Mesendoderm (in vitro differentiated cells): ENCODE measurements around the gene ACR.

Experiments
- DNase-seq: peaks from one replicate; pipeline ENCODE4 v3.0.0; 2013
- H2AK5ac ChIP-seq: 2 replicates; pipeline ENCODE4 v1.6.1; 2013; ENCODE audit warnings: low read length, inconsistent platforms
- H2BK120ac ChIP-seq: 2 replicates; pipeline ENCODE4 v1.6.1; 2013; ENCODE audit warnings: low read depth, mild to moderate bottlenecking, low read length, moderate library complexity, mixed read lengths
- H2BK15ac ChIP-seq: replicated peaks from 2 replicates; pipeline ENCODE4 v1.6.1; 2013; ENCODE audit warnings: low read depth, mild to moderate bottlenecking, moderate library complexity
- H2BK5ac ChIP-seq: 2 replicates; pipeline ENCODE4 v1.6.1; 2013; ENCODE audit warnings: low read length, inconsistent platforms
- H3K18ac ChIP-seq: 2 replicates; pipeline ENCODE4 v1.6.1; 2013; ENCODE audit warnings: mild to moderate bottlenecking, low read length, mixed read lengths
- H3K23ac ChIP-seq: one replicate; pipeline ENCODE4 v1.6.1; 2013; ENCODE audit warnings: low read length
- H3K27ac ChIP-seq: 2 replicates; pipeline ENCODE4 v1.5.1; 2013; ENCODE audit warnings: low read depth, mild to moderate bottlenecking, inconsistent platforms, low read length, moderate library complexity
- H3K27me3 ChIP-seq: 2 replicates; pipeline ENCODE4 v1.6.1; 2013; ENCODE audit warnings: low read length, control low read depth, mild to moderate bottlenecking, inconsistent platforms; ENCODE audit not compliant: insufficient read depth, poor library complexity
- H3K36me3 ChIP-seq: 2 replicates; pipeline ENCODE4 v1.6.1; 2013; ENCODE audit warnings: low read length, inconsistent platforms; ENCODE audit not compliant: control insufficient read depth, insufficient read depth
- H3K4ac ChIP-seq: one replicate; pipeline ENCODE4 v1.6.1; 2013; ENCODE audit warnings: low read depth, mild to moderate bottlenecking, low read length, moderate library complexity
- H3K4me1 ChIP-seq: 2 replicates; pipeline ENCODE4 v1.6.1; 2013; ENCODE audit warnings: low read depth, low read length, inconsistent platforms; ENCODE audit not compliant: control insufficient read depth
- H3K4me2 ChIP-seq: 2 replicates; pipeline ENCODE4 v1.6.1; 2013; ENCODE audit warnings: low read length
- H3K4me3 ChIP-seq: 2 replicates; pipeline ENCODE4 v1.5.1; 2013; ENCODE audit warnings: mild to moderate bottlenecking, low read length
- H3K56ac ChIP-seq: one replicate; pipeline ENCODE4 v1.6.1; 2013; ENCODE audit warnings: low read length
- H3K79me1 ChIP-seq: 2 replicates; pipeline ENCODE4 v1.6.1; 2013; ENCODE audit warnings: low read length, inconsistent platforms
- H3K79me2 ChIP-seq: 2 replicates; pipeline ENCODE4 v1.6.1; 2013; ENCODE audit warnings: mild to moderate bottlenecking, low read length; ENCODE audit not compliant: control insufficient read depth, insufficient read depth
- H3K9ac ChIP-seq: 2 replicates; pipeline ENCODE4 v1.6.1; 2013; ENCODE audit warnings: low read length, inconsistent platforms
- H4K5ac ChIP-seq: one replicate; pipeline ENCODE4 v1.6.1; 2013; ENCODE audit warnings: low read length
- H4K8ac ChIP-seq: one replicate; pipeline ENCODE4 v1.6.1; 2013; ENCODE audit warnings: low read depth, mild to moderate bottlenecking, control low read depth, low read length, moderate library complexity
- WGBS: extraction: QIAGEN DNeasy Blood & Tissue Kit; methylation state at CpG from one replicate; pipeline ENCODE4 v1.1.7; 2013; ENCODE audit warnings: low lambda C conversion rate, missing lambda C conversion rate; ENCODE audit not compliant: insufficient coverage; ENCODE audit errors: extremely low coverage; 5-methylcytosine and 5-hydroxymethylcytosine counted together

The ACR gene

GRCh38 chr22:50714150-50714549 is 23.9 kb upstream of the ACR start:
- Histone ChIP-seq H3K79me1 (no peaks in the 10 kb centered on the region), H3K4me3 (no peak overlapping the region), H4K8ac (no peak overlapping the region), H3K9ac (no peak overlapping the region), H3K79me2 (no peaks in the 10 kb centered on the region), H2BK120ac (no peak overlapping the region), H3K18ac (no peak overlapping the region), H2BK15ac (no peak overlapping the region), H4K5ac (no peak overlapping the region), H3K4me2 (no peak overlapping the region), H3K27me3 (peaks cover 6% of the 10 kb centered on the region), H2AK5ac (no peak overlapping the region), H3K56ac (no peak overlapping the region), H3K4ac (no peak overlapping the region), H2BK5ac (no peak overlapping the region), H3K23ac (no peak overlapping the region), H3K27ac (no peak overlapping the region), H3K4me1 (no peaks in the 10 kb centered on the region), H3K36me3 (no peaks in the 10 kb centered on the region)
- WGBS: no CpG with 5 or more reads among the region's 7 CpGs
- DNase-seq: no peak

GRCh38 chr22:50714631-50715179 is 23.3 kb upstream of the ACR start:
- Histone ChIP-seq H3K4ac (no peak overlapping the region), H3K56ac (no peak overlapping the region), H3K9ac (no peak overlapping the region), H2AK5ac (no peak overlapping the region), H3K4me2 (no peak overlapping the region), H2BK15ac (no peak overlapping the region), H3K23ac (no peak overlapping the region), H3K79me2 (no peaks in the 10 kb centered on the region), H3K4me1 (no peaks in the 10 kb centered on the region), H3K36me3 (no peaks in the 10 kb centered on the region), H4K8ac (no peak overlapping the region), H2BK5ac (no peak overlapping the region), H3K4me3 (no peak overlapping the region), H3K27ac (no peak overlapping the region), H3K18ac (no peak overlapping the region), H3K27me3 (peaks cover 11% of the 10 kb centered on the region), H2BK120ac (no peak overlapping the region), H4K5ac (no peak overlapping the region), H3K79me1 (no peaks in the 10 kb centered on the region)
- no CpG with 5 or more reads among the region's 22 CpGs for WGBS
- DNase-seq: no peak

- H2BK120ac ChIP-seq: no peak overlapping the region
- no peaks in the 10 kb centered on the region for H3K4me1 ChIP-seq
- H3K18ac ChIP-seq: no peak overlapping the region
- no peak overlapping the region for H3K56ac ChIP-seq
- H2AK5ac ChIP-seq: no peak overlapping the region
- H3K27me3 ChIP-seq: peaks cover 14% of the 10 kb centered on the region
- no peak overlapping the region for H3K4ac ChIP-seq
- no peak overlapping the region for H3K23ac ChIP-seq
- no peak overlapping the region for H3K4me3 ChIP-seq
- DNase-seq: no peak
- no peak overlapping the region for H3K9ac ChIP-seq
- no peak overlapping the region for H3K4me2 ChIP-seq
- no peaks in the 10 kb centered on the region for H3K36me3 ChIP-seq
- no peaks in the 10 kb centered on the region for H3K79me2 ChIP-seq
- no peak overlapping the region for H3K27ac ChIP-seq
- no peaks in the 10 kb centered on the region for H3K79me1 ChIP-seq
- WGBS: no CpG with 5 or more reads among the region's 9 CpGs
- no peak overlapping the region for H2BK15ac ChIP-seq
- no peak overlapping the region for H2BK5ac ChIP-seq
- H4K5ac ChIP-seq: no peak overlapping the region
- H4K8ac ChIP-seq: no peak overlapping the region
These were observed 22.8 kb upstream of the ACR start for GRCh38 chr22:50715250-50715649.

- H3K4me1 ChIP-seq: no peaks in the 10 kb centered on the region
- WGBS: no CpG with 5 or more reads among the region's 7 CpGs
- H3K4me3 ChIP-seq: no peak overlapping the region
- H2BK5ac ChIP-seq: no peak overlapping the region
- H4K8ac ChIP-seq: no peak overlapping the region
- H3K4me2 ChIP-seq: no peak overlapping the region
- no peaks in the 10 kb centered on the region for H3K79me1 ChIP-seq
- H2AK5ac ChIP-seq: no peak overlapping the region
- no peak overlapping the region for H2BK120ac ChIP-seq
- H3K27ac ChIP-seq: no peak overlapping the region
- no peaks in the 10 kb centered on the region for H3K79me2 ChIP-seq
- no peaks in the 10 kb centered on the region for H3K36me3 ChIP-seq
- H3K9ac ChIP-seq: no peak overlapping the region
- DNase-seq: no peak
- H3K56ac ChIP-seq: no peak overlapping the region
- H3K27me3 ChIP-seq: peaks cover 18% of the 10 kb centered on the region
- H3K23ac ChIP-seq: no peak overlapping the region
- no peak overlapping the region for H3K4ac ChIP-seq
- no peak overlapping the region for H2BK15ac ChIP-seq
- no peak overlapping the region for H3K18ac ChIP-seq
- no peak overlapping the region for H4K5ac ChIP-seq
These were observed 22.2 kb upstream of the ACR start for GRCh38 chr22:50715776-50716175.

- H2BK15ac ChIP-seq: no peak overlapping the region
- H3K4me2 ChIP-seq: no peak overlapping the region
- no peak overlapping the region for H3K27ac ChIP-seq
- WGBS: no CpG with 5 or more reads among the region's 13 CpGs
- H3K36me3 ChIP-seq: no peaks in the 10 kb centered on the region
- no peak overlapping the region for H2BK120ac ChIP-seq
- no peak overlapping the region for H2BK5ac ChIP-seq
- no peak overlapping the region for H3K9ac ChIP-seq
- no peak for DNase-seq
- H3K4ac ChIP-seq: no peak overlapping the region
- no peak overlapping the region for H3K23ac ChIP-seq
- H3K18ac ChIP-seq: no peak overlapping the region
- H3K56ac ChIP-seq: no peak overlapping the region
- peaks cover 23% of the 10 kb centered on the region for H3K27me3 ChIP-seq
- H2AK5ac ChIP-seq: no peak overlapping the region
- no peak overlapping the region for H4K5ac ChIP-seq
- H3K4me1 ChIP-seq: no peaks in the 10 kb centered on the region
- no peaks in the 10 kb centered on the region for H3K79me1 ChIP-seq
- H3K4me3 ChIP-seq: no peak overlapping the region
- no peaks in the 10 kb centered on the region for H3K79me2 ChIP-seq
- H4K8ac ChIP-seq: no peak overlapping the region
These were observed 21.5 kb upstream of the ACR start for GRCh38 chr22:50716290-50717024.
